ENCODE data around the gene NEK11.

Gene NEK11

GRCh38 chr3:131396170-131396569 is 369.5 kb downstream of the NEK11 start:
- no peak for DNase-seq (ENCODE audit: low read depth in 2 of 2, low spot score in 1 of 2)

- no peak for DNase-seq (ENCODE audit: low read depth in 2 of 2, low spot score in 1 of 2)
Measured at GRCh38 chr3:131397889-131398288, 371.2 kb downstream of the NEK11 start.

Measured in stimulated activated CD8-positive, alpha-beta memory T cell treated with anti-CD3 and anti-CD28 coated beads, Interleukin-4, amount 100 ng/mL, for 4 hours (primary cell).